Measurements from ENCODE around the gene ZNF385B. TPM values are rescaled to one million over a fixed set of nuclear protein-coding genes. Genes with fewer than 3 reads are reported as not detected.

The ZNF385B gene
- total and polyA plus RNA-seq, 9 donors: 4.8 to 20.9 (median 9.1) TPM

- intact Hi-C loops (cut with DNase I): no loop called here
- no peaks in the 10 kb centered on the region for H3K36me3 ChIP-seq
- WGBS, 3 donors: 89 to 93% (median 91%) methylated on average over 4 of the region's 4 CpGs
These were observed 51.8 kb downstream of the ZNF385B start for GRCh38 chr2:179809606-179810005.

GRCh38 chr2:179805001-179805400, 56.4 kb downstream of the ZNF385B start:
- intact Hi-C loops (cut with DNase I): no loop called here
- 87 to 92% (median 91%) methylated on average over 3 of the region's 3 CpGs for WGBS, 3 donors

More at GRCh38 chr2:179809606-179810005, 51.8 kb downstream of the ZNF385B start:
- no peak overlapping the region for H3K4me3 ChIP-seq
- H3K27me3 ChIP-seq: no peaks in the 10 kb centered on the region
- no peaks in the 10 kb centered on the region for H3K4me1 ChIP-seq (ENCODE audit: insufficient read depth)
- no peak overlapping the region for H3K27ac ChIP-seq
- no peak for DNase-seq
- no peak for TF ChIP-seq EP300 (IDR thresholded peaks at IDR 0.05)
- TF ChIP-seq CTCF (IDR thresholded peaks at IDR 0.05): no peak
- no peak for TF ChIP-seq POLR2A (IDR thresholded peaks at IDR 0.05)
- no peaks in the 10 kb centered on the region for H3K9me3 ChIP-seq

GRCh38 chr2:179804206-179804605, 57.2 kb downstream of the ZNF385B start:
- 59 to 62% (median 62%) methylated on average over 2 of the region's 2 CpGs for WGBS, 3 donors
- no peaks in the 10 kb centered on the region for H3K4me1 ChIP-seq (ENCODE audit: insufficient read depth)
- intact Hi-C loops (cut with DNase I): no loop called here
- H3K4me3 ChIP-seq: no peak overlapping the region
- no peaks in the 10 kb centered on the region for H3K27me3 ChIP-seq
- H3K36me3 ChIP-seq: no peaks in the 10 kb centered on the region
- no peak overlapping the region for H3K27ac ChIP-seq
- TF ChIP-seq POLR2A (IDR thresholded peaks at IDR 0.05) (no peak), CTCF (IDR thresholded peaks at IDR 0.05) (no peak), EP300 (IDR thresholded peaks at IDR 0.05) (no peak)
- no peaks in the 10 kb centered on the region for H3K9me3 ChIP-seq
- DNase-seq: no peak

More at GRCh38 chr2:179805001-179805400, 56.4 kb downstream of the ZNF385B start:
- Histone ChIP-seq H3K4me3 (no peak overlapping the region), H3K27me3 (no peaks in the 10 kb centered on the region), H3K27ac (no peak overlapping the region), H3K4me1 (ENCODE audit: insufficient read depth) (no peaks in the 10 kb centered on the region), H3K36me3 (no peaks in the 10 kb centered on the region), H3K9me3 (no peaks in the 10 kb centered on the region)
- DNase-seq: no peak
- TF ChIP-seq EP300 (IDR thresholded peaks at IDR 0.05) (no peak), CTCF (IDR thresholded peaks at IDR 0.05) (no peak), POLR2A (IDR thresholded peaks at IDR 0.05) (no peak)

- no peaks in the 10 kb centered on the region for H3K4me1 ChIP-seq (ENCODE audit: insufficient read depth)
- no peak overlapping the region for H3K27ac ChIP-seq
- intact Hi-C loops (cut with DNase I): no loop called here
- no peaks in the 10 kb centered on the region for H3K9me3 ChIP-seq
- DNase-seq: no peak
- H3K36me3 ChIP-seq: no peaks in the 10 kb centered on the region
- H3K27me3 ChIP-seq: no peaks in the 10 kb centered on the region
- no peak for TF ChIP-seq EP300 (IDR thresholded peaks at IDR 0.05)
- TF ChIP-seq POLR2A (IDR thresholded peaks at IDR 0.05): no peak
- no peak for TF ChIP-seq CTCF (IDR thresholded peaks at IDR 0.05)
- 73 to 84% (median 77%) methylated on average over 2 of the region's 2 CpGs for WGBS, 3 donors
- no peak overlapping the region for H3K4me3 ChIP-seq
These were observed 59.1 kb downstream of the ZNF385B start for GRCh38 chr2:179802051-179802882.

Measured in ovary (tissue), 9 donors.